KMS-11 (cell line): ENCODE results near the gene GGACT.
A peak's percentile ranks its signal among the peaks of the same experiment; 100 is the strongest.

Experiments
- H2AFZ ChIP-seq: fragments of 200-600 bp; sonication (generic); 2 replicates; pipeline ENCODE4 v1.6.1; 2016; ENCODE audit warnings: antibody characterized with exemption, mixed run types, low read depth
- H3K27ac ChIP-seq: fragments of 200-600 bp; sonication (generic); 2 replicates; pipeline ENCODE4 v1.6.1; 2016; ENCODE audit warnings: mild to moderate bottlenecking, mixed run types
- H3K27me3 ChIP-seq: fragments of 200-600 bp; sonication (generic); 2 replicates; pipeline ENCODE4 v1.6.1; 2017; ENCODE audit warnings: mild to moderate bottlenecking, low read depth, mixed run types, moderate library complexity; ENCODE audit not compliant: insufficient read depth
- H3K36me3 ChIP-seq: fragments of 200-600 bp; sonication (generic); 2 replicates; pipeline ENCODE4 v1.6.1; 2017; ENCODE audit warnings: mild to moderate bottlenecking, mixed run types; ENCODE audit not compliant: insufficient read depth
- H3K4me1 ChIP-seq: fragments of 200-600 bp; sonication (generic); 2 replicates; pipeline ENCODE4 v1.6.1; 2016; ENCODE audit warnings: mild to moderate bottlenecking, low read depth, mixed run types; ENCODE audit not compliant: poor library complexity, severe bottlenecking
- H3K4me2 ChIP-seq: fragments of 200-600 bp; sonication (generic); 2 replicates; pipeline ENCODE4 v1.7.0; 2016; ENCODE audit warnings: mild to moderate bottlenecking, mixed run types
- H3K4me3 ChIP-seq: fragments of 200-600 bp; sonication (generic); IDR thresholded peaks from 2 replicates; pipeline ENCODE4 v1.6.1; 2017; ENCODE audit warnings: low read depth, low read length, mixed read lengths; ENCODE audit not compliant: insufficient read depth
- H3K79me2 ChIP-seq: fragments of 200-600 bp; sonication (generic); 2 replicates; pipeline ENCODE4 v1.6.1; 2016; ENCODE audit warnings: low read depth, mixed run types; ENCODE audit not compliant: insufficient read depth
- H3K9ac ChIP-seq: fragments of 200-600 bp; sonication (generic); 2 replicates; pipeline ENCODE4 v1.6.1; 2016; ENCODE audit warnings: mild to moderate bottlenecking, mixed run types
- H4K20me1 ChIP-seq: fragments of 200-600 bp; sonication (generic); 2 replicates; pipeline ENCODE4 v1.6.1; 2016; ENCODE audit warnings: mild to moderate bottlenecking, mixed run types; ENCODE audit not compliant: insufficient read depth
- TF ChIP-seq, protein P1 (sequence below): fragments of 200-600 bp; sonication (generic); conservative IDR thresholded peaks from 2 replicates; pipeline ENCODE4 v1.6.1; 2017; ENCODE audit warnings: low read depth, mild to moderate bottlenecking, antibody characterized with exemption, low read length, moderate library complexity, mixed read lengths

Gene GGACT

DNA sequence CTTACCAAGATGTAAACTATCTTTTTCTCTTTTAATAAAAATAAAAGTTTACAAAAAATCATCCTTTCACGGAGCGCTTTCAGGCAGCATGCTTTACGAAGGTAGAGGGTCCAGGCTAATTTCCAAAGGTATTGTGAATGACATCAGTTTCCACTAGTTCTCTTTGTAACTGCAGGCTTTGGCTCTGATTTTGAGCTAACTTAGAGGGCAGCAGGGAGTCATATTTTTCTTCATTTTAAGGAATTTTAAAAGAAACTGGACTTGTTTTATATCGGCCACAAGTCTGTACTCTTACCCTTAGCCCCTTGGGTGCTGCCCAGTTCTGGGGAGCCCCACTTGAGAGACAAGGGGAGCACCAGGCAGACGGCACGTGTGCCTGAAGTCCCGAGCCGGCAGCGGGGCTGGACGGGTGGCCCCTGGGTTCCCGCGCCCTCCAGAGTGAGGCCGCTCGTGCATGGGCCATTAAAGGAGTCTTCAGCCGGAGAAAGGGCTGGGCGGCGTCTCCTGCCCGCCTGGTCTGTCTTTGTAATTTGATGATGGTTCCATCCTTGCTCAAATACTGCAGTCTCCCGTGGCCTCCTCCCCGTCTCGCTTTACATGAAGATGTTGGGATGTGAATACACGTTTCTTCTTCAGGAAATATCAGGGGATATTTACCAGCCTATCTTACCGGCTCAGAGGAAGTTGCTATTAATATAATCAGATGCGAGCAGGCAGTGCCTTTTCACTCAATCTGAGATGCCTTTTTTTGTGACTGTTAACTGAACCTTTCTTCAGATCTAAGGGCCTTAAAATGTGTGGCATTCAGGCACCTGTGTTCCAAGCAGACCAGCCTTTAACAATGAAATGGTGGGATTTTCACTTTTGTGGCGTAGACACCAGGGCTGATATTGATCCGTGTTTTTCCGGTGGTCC lies 67.4 kb downstream of the GGACT start:
- no peaks in the 10 kb centered on the region for H3K36me3 ChIP-seq
- H2AFZ ChIP-seq: no peak overlapping the region
- no peaks in the 10 kb centered on the region for H4K20me1 ChIP-seq
- no peak overlapping the region for H3K9ac ChIP-seq
- H3K27ac ChIP-seq: no peak overlapping the region
- H3K4me1 ChIP-seq: peaks cover 27% of the 10 kb centered on the region
- no peak overlapping the region for H3K4me3 ChIP-seq
- no peak overlapping the region for H3K4me2 ChIP-seq
- H3K27me3 ChIP-seq: no peaks in the 10 kb centered on the region
- no peaks in the 10 kb centered on the region for H3K79me2 ChIP-seq
- TF ChIP-seq, protein P1, sequence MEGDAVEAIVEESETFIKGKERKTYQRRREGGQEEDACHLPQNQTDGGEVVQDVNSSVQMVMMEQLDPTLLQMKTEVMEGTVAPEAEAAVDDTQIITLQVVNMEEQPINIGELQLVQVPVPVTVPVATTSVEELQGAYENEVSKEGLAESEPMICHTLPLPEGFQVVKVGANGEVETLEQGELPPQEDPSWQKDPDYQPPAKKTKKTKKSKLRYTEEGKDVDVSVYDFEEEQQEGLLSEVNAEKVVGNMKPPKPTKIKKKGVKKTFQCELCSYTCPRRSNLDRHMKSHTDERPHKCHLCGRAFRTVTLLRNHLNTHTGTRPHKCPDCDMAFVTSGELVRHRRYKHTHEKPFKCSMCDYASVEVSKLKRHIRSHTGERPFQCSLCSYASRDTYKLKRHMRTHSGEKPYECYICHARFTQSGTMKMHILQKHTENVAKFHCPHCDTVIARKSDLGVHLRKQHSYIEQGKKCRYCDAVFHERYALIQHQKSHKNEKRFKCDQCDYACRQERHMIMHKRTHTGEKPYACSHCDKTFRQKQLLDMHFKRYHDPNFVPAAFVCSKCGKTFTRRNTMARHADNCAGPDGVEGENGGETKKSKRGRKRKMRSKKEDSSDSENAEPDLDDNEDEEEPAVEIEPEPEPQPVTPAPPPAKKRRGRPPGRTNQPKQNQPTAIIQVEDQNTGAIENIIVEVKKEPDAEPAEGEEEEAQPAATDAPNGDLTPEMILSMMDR: no peak

DNA sequence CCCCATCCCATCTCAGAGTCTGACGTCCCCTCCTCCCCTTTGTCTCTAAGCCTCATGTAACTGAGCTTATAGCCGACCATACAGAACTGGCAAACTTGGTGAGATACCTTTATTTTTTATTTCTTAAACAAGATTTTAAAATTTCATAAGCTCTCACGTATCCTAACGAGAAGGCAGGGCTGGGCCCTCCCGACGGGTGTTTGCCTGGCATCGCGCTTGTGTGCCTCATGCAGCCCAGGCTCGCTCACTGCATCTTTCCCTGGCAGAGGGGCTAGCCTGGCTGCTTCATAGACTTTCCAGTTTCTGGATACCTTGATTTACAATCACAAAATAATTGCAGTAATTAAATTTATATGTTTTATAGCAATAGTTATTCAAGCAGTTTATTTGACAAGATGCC lies 69.0 kb downstream of the GGACT start:
- TF ChIP-seq, protein P1: no peak
- Histone ChIP-seq H4K20me1 (no peaks in the 10 kb centered on the region), H3K36me3 (no peaks in the 10 kb centered on the region), H3K9ac (no peak overlapping the region), H3K4me1 (peaks cover 35% of the 10 kb centered on the region), H3K4me3 (no peak overlapping the region), H3K27me3 (no peaks in the 10 kb centered on the region), H3K4me2 (no peak overlapping the region), H2AFZ (no peak overlapping the region), H3K79me2 (no peaks in the 10 kb centered on the region), H3K27ac (no peak overlapping the region)

DNA sequence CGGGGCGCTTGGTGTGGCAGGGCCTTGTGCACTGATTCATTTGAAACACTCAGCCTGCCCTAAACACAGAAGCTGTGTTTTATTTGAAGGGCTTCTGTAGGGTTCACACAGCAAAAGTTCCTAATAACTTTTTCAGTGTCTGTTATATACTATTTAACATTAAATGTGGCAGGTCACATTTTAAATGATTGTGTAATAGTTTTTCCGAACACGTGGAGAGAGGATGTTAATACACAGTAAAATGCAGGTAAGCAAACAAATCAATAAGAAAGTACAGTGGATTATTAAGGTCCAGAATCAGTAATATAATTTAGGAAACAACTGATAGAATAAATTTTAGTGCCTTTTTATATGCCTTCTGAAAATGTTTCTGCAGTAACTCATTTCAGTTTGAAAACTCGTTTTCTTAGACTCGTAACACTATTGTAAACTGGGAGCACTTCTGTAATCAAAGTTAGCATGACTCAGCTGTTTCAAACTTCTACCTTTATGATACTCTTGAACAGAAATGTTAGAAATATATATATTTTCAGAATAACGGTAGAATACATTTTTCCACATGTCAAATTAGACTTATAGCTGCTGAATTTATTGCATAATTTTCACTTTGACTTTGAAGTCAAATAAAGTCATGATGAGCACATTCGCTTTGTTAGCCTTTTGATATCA lies 70.1 kb downstream of the GGACT start:
- Histone ChIP-seq H4K20me1 (no peaks in the 10 kb centered on the region), H3K27ac (peak overlapping the region; percentile 69; the same call in 1 of the 2 replicates), H3K4me1 (peaks cover 42% of the 10 kb centered on the region), H3K79me2 (no peaks in the 10 kb centered on the region), H3K4me3 (no peak overlapping the region), H2AFZ (no peak overlapping the region), H3K9ac (peak overlapping the region; percentile 8; the same call in 1 of the 2 replicates), H3K36me3 (no peaks in the 10 kb centered on the region), H3K4me2 (peak overlapping the region; percentile 58), H3K27me3 (no peaks in the 10 kb centered on the region)
- TF ChIP-seq, protein P1: no peak

DNA sequence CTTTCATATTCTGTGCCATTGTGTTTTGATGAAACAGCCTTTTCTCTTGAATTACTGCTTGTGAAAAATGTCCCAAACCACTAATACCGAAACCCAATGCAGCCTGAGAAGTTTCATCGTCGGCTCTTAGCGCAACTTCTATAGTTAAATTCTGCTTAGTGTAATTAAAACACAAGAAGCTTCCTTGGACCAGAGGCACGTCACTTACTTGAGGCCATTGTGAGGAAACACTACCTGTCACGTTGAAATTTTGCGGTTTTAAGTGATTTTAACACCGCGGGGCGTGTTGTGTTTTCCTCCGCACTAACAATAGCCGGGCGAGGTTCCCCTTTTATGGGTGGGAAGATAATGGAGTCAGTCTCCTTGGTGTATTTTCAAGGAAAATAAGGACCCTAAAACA lies 70.9 kb downstream of the GGACT start:
- no peaks in the 10 kb centered on the region for H3K27me3 ChIP-seq
- H3K36me3 ChIP-seq: no peaks in the 10 kb centered on the region
- no peak overlapping the region for H2AFZ ChIP-seq
- no peak overlapping the region for H3K4me3 ChIP-seq
- peak overlapping the region; percentile 58 for H3K4me2 ChIP-seq
- H3K9ac ChIP-seq: peak overlapping the region; percentile 8; the same call in 1 of the 2 replicates
- no peaks in the 10 kb centered on the region for H3K79me2 ChIP-seq
- peak overlapping the region; percentile 69 for H3K27ac ChIP-seq
- TF ChIP-seq, protein P1: no peak
- peaks cover 42% of the 10 kb centered on the region for H3K4me1 ChIP-seq
- no peaks in the 10 kb centered on the region for H4K20me1 ChIP-seq
